Breast epithelium (tissue), 4 donors: ENCODE measurements around the gene SPRED1. TPM values are rescaled to one million over a fixed set of nuclear protein-coding genes. Genes with fewer than 3 reads are reported as not detected.

ENCODE experiments used
- DNase-seq, 2 donors: peaks; one replicate each; pipeline ENCODE4 v3.0.0-alpha.2; 2019; ENCODE audit warnings: low spot score in 2 of 2
- H3K27ac ChIP-seq, 2 donors: fragments of 200-600 bp; sonication (generic) in 1 of 2; one replicate each; pipeline ENCODE4 v1.5.1; 2016 to 2019; ENCODE audit warnings: mild to moderate bottlenecking in 1 of 2
- H3K27me3 ChIP-seq, 2 donors: fragments of 200-600 bp; sonication (generic) in 1 of 2; one replicate each; pipeline versions ENCODE4 v1.5.1 to v1.6.0; 2017 to 2019; ENCODE audit warnings: control low read depth in 1 of 2, mild to moderate bottlenecking in 1 of 2
- H3K36me3 ChIP-seq: fragments of 200-600 bp; one replicate; pipeline ENCODE4 v1.5.1; 2019
- H3K4me1 ChIP-seq, 2 donors: fragments of 200-600 bp; sonication (generic); one replicate each; pipeline ENCODE4 v1.5.1; 2016 to 2019; ENCODE audit warnings: control low read depth in 1 of 2
- H3K4me3 ChIP-seq, 3 donors: fragments of 200-600 bp; sonication (generic); 1 replicate in 2 of 3; 2 replicates in 1 of 3; pipeline ENCODE4 v1.5.1; 2016 to 2019; ENCODE audit warnings: mild to moderate bottlenecking in 3 of 3, moderate library complexity in 2 of 3
- H3K9me3 ChIP-seq, 2 donors: fragments of 200-600 bp; sonication (generic) in 1 of 2; one replicate each; pipeline ENCODE4 v1.5.1; 2016 to 2019; ENCODE audit warnings: control low read depth in 1 of 2
- POLR2A ChIP-seq: fragments of 450-650 bp; IDR thresholded peaks from one replicate; pipeline ENCODE4 v1.6.1; 2016; ENCODE audit warnings: antibody characterized with exemption, mild to moderate bottlenecking, moderate library complexity
- POLR2AphosphoS5 ChIP-seq, 3 donors: sonication (generic); formaldehyde crosslinking; IDR thresholded peaks; one replicate each; pipeline ENCODE4 v1.6.1; 2017; ENCODE audit warnings: antibody characterized with exemption in 3 of 3
- intact Hi-C: fragments of 100-400 bp; cut with DNase I; formaldehyde crosslinking; loops from one replicate; pipeline ENCODE4 v1.15.1; 2023; ENCODE audit warnings: low total_unique reads
- total RNA-seq, 3 donors: library from RNA; depleted of rRNA; stranded (reverse); fragments of >200 nt; gene quantifications; one replicate each; pipeline ENCODE4 v1.1.0, GENCODE V29; 2016
- TF ChIP-seq, protein P1 (sequence below), 3 donors: fragments of 450-650 bp; IDR thresholded peaks; one replicate each; pipeline ENCODE4 v1.5.1; 2016 to 2017; ENCODE audit warnings: antibody characterized with exemption in 3 of 3, mild to moderate bottlenecking in 3 of 3, moderate library complexity in 3 of 3

SPRED1 gene
- total RNA-seq, 3 donors from 2014 or later, result 18.4 to 28.1 (median 22.3) TPM

DNA sequence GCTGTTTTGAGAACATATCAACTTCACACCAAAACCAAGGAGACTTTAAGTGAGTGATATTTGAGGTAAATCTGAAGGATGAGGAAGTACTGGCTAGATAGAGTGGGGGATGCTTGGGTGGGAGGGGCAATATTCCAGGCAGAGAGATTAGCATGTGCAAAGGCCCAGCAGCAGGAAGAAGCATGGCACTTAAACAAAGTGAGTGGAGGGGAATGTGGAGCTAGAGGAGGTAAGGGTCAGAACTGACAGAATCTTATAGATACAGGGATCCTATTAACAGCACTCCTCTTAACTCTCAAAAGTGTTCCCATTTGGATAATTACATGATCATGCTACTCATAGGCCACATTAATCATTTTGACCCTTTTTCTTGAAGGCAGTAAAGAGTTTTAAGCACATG, 41.4 kb upstream of the SPRED1 start:
- H3K9me3 ChIP-seq, result no peaks in the 10 kb centered on the region
- no peak overlapping the region for H3K27ac ChIP-seq
- intact Hi-C loops, result no loop called here
- H3K4me1 ChIP-seq, result no peaks in the 10 kb centered on the region
- DNase-seq, result no peak
- TF ChIP-seq POLR2AphosphoS5 (IDR thresholded peaks at IDR 0.05) (no peak), POLR2A (no peak)
- TF ChIP-seq, protein P1, sequence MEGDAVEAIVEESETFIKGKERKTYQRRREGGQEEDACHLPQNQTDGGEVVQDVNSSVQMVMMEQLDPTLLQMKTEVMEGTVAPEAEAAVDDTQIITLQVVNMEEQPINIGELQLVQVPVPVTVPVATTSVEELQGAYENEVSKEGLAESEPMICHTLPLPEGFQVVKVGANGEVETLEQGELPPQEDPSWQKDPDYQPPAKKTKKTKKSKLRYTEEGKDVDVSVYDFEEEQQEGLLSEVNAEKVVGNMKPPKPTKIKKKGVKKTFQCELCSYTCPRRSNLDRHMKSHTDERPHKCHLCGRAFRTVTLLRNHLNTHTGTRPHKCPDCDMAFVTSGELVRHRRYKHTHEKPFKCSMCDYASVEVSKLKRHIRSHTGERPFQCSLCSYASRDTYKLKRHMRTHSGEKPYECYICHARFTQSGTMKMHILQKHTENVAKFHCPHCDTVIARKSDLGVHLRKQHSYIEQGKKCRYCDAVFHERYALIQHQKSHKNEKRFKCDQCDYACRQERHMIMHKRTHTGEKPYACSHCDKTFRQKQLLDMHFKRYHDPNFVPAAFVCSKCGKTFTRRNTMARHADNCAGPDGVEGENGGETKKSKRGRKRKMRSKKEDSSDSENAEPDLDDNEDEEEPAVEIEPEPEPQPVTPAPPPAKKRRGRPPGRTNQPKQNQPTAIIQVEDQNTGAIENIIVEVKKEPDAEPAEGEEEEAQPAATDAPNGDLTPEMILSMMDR (IDR thresholded peaks at IDR 0.05), result no peak
- no peaks in the 10 kb centered on the region for H3K27me3 ChIP-seq
- no peaks in the 10 kb centered on the region for H3K36me3 ChIP-seq
- no peak overlapping the region for H3K4me3 ChIP-seq

GRCh38 chr15:38211811-38212210, 40.8 kb upstream of the SPRED1 start:
- H3K27ac ChIP-seq, result no peak overlapping the region
- no peak overlapping the region for H3K4me3 ChIP-seq
- intact Hi-C loops, result no loop called here
- DNase-seq, result no peak
- no peaks in the 10 kb centered on the region for H3K36me3 ChIP-seq
- no peaks in the 10 kb centered on the region for H3K4me1 ChIP-seq
- no peaks in the 10 kb centered on the region for H3K27me3 ChIP-seq
- no peaks in the 10 kb centered on the region for H3K9me3 ChIP-seq
- no peak for TF ChIP-seq POLR2A
- no peak for TF ChIP-seq POLR2AphosphoS5 (IDR thresholded peaks at IDR 0.05)
- TF ChIP-seq, protein P1 (IDR thresholded peaks at IDR 0.05), result no peak

DNA sequence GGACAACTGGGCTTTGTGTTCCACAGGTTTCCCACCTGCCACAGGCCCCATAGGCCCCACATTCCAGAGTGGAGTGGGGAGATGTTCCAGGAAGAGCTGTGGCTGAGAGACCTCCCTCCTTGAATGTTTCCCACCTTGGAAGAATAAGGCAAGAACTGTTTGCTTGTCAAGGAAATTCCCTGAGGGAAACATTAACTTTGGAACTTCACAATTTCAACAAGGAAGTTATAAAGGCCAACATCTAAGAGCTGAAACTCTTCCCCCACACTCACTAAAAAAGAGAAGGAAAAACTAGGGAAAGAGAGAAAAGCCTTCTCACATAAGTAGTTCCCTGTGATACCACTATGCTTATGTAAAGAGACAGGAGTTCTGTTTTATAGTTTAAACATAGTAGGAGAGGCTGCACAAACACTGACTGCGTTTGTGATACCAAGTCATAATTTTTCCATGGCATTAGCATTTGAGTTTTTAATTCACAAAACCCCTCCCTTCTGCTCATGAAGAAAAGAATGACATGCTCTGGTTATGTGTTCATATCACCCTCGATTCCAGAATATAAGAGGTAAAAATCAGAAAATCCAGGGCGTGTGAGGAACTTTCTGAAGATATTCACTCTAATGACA, 39.8 kb upstream of the SPRED1 start:
- Histone ChIP-seq H3K27me3 (no peaks in the 10 kb centered on the region), H3K36me3 (no peaks in the 10 kb centered on the region), H3K27ac (no peak overlapping the region), H3K9me3 (no peaks in the 10 kb centered on the region), H3K4me1 (peaks cover 3 to 10% of the 10 kb centered on the region in 2 donors), H3K4me3 (no peak overlapping the region)
- intact Hi-C loops, result no loop called here
- DNase-seq, result no peak
- TF ChIP-seq POLR2A (no peak), POLR2AphosphoS5 (IDR thresholded peaks at IDR 0.05) (no peak)
- TF ChIP-seq, protein P1 (IDR thresholded peaks at IDR 0.05), result no peak

GRCh38 chr15:38213356-38213755, 39.3 kb upstream of the SPRED1 start:
- no peak for DNase-seq
- Histone ChIP-seq H3K4me1 (peaks cover 3 to 11% of the 10 kb centered on the region in 2 donors), H3K36me3 (no peaks in the 10 kb centered on the region), H3K4me3 (no peak overlapping the region), H3K27me3 (no peaks in the 10 kb centered on the region), H3K9me3 (no peaks in the 10 kb centered on the region), H3K27ac (no peak overlapping the region)
- intact Hi-C loops, result no loop called here
- TF ChIP-seq, protein P1 (IDR thresholded peaks at IDR 0.05), result no peak
- TF ChIP-seq POLR2AphosphoS5 (IDR thresholded peaks at IDR 0.05), result no peak
- TF ChIP-seq POLR2A, result no peak

DNA sequence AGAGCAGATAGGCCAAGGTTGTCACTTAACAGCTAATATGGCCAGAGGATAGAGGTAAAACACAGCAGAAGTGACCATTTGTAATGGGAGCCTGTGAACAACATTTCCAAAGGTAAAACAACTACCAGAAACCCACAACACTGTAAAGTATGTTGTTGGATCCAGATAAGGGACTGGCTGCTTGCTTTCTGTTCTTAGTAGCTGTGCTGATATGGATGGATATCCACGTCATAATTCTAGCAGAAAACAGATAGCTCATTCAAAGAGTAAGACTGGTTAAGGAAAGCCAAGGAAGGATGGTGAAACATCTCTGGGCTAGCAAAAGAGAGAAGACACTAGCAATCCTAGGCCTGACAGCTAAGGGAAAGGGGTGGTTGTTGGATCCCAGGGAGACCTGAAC, 36.9 kb upstream of the SPRED1 start:
- H3K36me3 ChIP-seq, result no peaks in the 10 kb centered on the region
- peaks cover 3 to 11% of the 10 kb centered on the region in 2 donors for H3K4me1 ChIP-seq
- no peak for TF ChIP-seq POLR2AphosphoS5 (IDR thresholded peaks at IDR 0.05)
- TF ChIP-seq POLR2A, result no peak
- TF ChIP-seq, protein P1 (IDR thresholded peaks at IDR 0.05), result no peak
- no peak for DNase-seq
- intact Hi-C loops, result no loop called here
- H3K27me3 ChIP-seq, result no peaks in the 10 kb centered on the region
- no peak overlapping the region for H3K27ac ChIP-seq
- no peaks in the 10 kb centered on the region for H3K9me3 ChIP-seq
- no peak overlapping the region for H3K4me3 ChIP-seq
